ENCODE results near the gene MTRF1.
"Not testable (repeated sequence)": the region's sequence is repeated elsewhere in the genome, so short reads cannot be mapped to it uniquely, and the experiment has no call there.

Gene MTRF1

DNA sequence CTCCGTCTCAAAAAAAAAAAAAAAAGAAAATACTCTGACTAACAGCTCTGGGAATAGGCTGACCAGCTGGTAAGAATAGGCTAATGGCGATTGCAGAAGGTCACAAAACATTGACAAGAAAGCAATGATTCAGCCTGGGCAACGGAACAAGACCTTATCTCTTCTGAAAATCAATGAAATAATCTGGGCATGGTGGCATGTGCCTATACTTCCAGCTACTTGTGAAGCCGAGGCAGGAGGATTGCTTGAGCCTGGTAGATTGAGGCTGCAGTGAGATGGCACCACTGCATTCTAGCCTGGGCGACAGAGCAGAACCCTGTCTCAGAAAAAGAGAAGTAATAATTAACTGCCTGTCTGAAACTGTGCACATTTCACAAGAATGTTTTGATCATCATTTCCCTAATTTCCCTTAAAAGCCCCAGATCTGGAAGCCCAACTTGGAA is 18.8 kb upstream of the MTRF1 start:
- no peak for DNase-seq (ENCODE audit: low spot score)

GRCh38 chr13:41279156-41279555 is 15.8 kb upstream of the MTRF1 start:
- DNase-seq (ENCODE audit: low spot score), result not testable (repeated sequence)

- DNase-seq (ENCODE audit: low spot score), result no peak
Observed at GRCh38 chr13:41276824-41277223, 13.4 kb upstream of the MTRF1 start.

DNA sequence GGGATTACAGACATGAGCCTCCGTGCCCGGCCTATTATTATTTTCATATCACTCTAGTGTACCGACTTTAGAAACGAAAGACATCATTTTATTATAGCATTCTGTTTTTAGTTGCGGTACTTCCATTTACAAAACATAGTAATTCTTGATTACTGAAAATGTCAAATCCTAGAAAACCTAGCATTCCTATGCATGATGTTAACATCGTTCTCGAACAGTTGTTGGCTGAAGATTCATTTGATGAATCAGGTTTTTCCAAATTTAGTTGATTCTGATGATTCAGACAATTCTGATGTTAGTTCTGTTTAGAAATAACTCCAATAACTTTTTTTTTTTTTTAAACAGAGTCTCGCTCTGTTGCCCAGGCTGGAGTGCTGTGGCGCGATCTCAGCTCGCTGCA is 11.5 kb upstream of the MTRF1 start:
- no peak for DNase-seq (ENCODE audit: low spot score)

GRCh38 chr13:41273831-41274441 is 10.6 kb upstream of the MTRF1 start:
- no peak for DNase-seq (ENCODE audit: low spot score)

DNA sequence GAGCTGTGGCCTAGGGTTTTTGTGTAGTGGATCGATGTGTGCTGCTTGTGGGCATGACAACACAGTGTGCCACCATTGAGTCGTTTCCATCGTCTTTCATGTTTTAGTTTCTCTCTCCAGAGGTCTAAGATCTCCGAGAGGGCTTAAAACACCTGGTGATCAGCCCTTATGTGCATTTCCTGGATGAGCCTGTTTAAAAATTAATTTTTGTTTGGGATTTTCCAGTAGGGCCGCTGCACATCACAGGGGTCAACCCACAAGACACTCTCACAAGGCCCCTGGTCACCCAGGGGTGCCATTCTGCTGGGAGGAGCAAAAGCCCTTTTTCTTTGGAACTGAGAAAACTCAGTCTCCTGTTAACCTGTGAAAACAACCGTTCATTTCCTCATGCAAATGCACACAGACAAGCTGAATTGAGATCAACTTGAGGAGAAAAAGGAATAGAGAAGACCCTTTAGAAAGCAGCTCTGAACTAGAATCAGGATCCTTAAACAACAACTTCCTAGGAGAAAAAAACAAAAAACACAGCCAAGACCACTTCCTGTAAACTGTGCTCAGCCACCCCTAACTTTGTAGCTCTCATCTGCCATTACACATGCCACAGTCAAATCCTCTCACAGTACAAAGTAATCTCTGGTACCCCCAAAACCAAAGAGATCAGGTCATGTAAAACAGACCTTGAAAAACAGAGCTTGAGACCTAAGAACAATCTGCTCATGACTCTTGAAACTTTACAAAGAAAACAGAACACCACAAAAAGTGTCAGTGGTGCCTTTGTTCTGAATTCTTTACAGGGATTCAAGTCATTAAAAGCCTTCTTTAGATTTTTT is 8.3 kb upstream of the MTRF1 start:
- no peak for DNase-seq (ENCODE audit: low spot score)

GRCh38 chr13:41268764-41269163 is 5.4 kb upstream of the MTRF1 start:
- no peak for DNase-seq (ENCODE audit: low spot score)

GRCh38 chr13:41267106-41267505 is 3.7 kb upstream of the MTRF1 start:
- DNase-seq (ENCODE audit: low spot score), result no peak

DNA sequence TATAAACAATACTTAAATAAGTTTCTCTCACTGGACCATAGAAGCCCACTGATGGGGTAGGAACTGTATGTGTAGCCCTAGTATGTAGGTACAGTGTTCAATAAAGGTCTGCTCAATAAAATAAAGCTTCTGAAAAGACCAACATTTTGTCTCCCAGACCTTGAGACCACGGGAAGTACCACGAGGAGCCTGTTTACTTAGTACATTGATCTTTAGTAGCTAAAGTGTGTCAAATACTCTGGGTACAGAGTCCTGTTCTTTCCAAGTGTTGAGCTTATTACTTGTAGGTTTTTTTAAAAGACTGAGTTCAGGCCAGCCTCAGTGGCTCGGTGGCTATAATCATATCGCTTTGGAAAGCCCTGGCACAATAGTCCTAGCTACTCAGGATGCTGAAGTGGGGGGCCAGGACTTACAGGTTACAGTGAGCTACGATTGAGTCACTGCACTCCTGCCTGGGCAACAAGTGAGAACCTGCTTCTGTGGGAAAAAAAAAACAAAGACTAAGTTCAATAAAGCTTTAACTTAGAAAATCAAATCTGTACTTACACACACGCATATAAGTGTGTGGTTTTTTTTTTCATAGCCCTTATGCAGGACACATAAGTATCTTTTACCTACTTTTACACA is 3.4 kb downstream of the MTRF1 start:
- no peak for DNase-seq (ENCODE audit: low spot score)

DNA sequence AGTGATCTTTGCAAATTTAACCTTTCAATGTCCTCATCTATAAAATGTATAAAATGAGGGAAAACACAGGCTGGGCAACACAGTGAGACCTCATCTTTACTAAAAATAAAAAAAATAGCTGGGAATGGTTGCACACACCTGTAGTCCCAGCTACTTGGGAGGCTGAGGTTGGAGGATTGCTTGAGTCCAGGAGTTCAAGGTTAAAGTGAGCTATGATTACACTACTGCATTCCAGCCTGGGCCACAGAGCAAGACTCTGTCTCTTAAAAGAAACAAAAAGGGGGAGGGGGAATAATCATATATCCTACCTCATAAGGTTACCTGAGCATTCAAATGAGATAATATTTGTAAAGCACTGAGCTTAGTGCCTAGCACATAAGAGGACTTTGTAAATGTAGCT is 5.8 kb downstream of the MTRF1 start:
- no peak for DNase-seq (ENCODE audit: low spot score)

DNA sequence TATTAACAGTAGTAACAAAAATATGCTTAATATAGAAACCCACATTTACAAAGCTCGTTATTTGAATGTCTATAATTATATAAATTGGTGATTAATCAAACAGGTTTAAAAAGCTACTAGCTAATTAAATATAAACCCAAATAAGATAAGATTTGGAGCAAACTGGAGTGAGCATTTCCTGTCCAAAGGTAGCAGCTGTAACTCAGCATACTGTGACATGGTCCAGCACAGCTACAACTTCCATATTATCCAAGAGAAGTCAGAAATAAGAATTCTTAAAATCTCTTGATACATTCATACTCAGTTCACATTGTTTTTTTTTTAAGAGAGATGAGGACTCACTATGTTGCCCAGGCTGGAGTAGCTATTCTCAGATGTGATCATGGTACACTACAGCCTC is 8.5 kb downstream of the MTRF1 start:
- DNase-seq (ENCODE audit: low spot score), result no peak

- DNase-seq (ENCODE audit: low spot score), result no peak
Observed at GRCh38 chr13:41250993-41251392, 12.4 kb downstream of the MTRF1 start.

DNA sequence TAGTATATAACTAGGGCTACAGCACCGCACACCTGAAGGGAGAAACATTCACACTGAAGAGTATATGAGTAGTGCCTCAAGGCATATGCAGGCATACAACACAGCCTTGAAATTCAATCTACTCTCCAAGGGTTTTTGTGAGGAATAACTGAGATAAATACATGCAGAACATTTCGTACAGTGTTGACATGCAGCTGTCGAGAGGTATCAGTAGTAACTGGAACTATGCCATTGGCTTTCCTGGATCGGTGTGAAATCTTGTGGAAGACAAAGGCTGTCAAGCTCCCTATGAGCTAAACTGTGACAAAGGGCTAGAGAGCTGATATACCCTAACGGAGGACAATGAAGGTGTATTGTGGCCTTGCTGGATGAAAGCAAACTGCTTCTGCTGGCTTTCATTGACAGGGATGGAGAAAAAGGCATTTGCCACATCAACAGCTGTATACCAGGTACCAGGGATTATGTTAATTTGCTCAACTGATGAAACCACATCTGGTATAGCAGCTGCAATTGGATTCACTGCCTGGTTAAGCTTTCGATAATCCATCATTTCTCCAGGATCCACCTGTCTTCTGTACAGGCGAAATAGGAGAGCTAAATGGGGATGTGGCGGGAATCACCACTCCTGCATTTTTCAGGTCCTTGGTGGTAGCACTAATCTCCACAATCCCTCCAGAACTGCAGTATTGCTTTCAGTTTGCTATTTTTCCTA is 16.3 kb downstream of the MTRF1 start:
- DNase-seq (ENCODE audit: low spot score), result no peak

DNA sequence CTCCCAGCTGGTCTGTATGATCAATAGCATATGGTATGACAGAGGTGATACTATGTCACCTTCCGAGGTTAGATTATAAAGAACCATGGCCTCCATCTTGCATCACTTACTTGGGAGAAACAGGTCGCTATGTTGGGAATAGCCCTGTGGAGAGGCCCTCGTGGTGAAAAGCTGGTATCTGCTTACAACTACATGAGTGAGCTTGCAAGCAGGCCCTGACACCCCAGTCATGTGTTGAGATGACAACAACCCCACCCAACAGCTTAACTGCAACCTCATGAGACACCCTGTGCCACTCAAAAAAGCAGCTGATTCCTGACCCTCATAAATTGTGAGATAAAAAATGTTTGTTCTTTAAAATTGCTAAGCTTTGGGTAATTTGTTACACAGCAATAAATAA is 18.8 kb downstream of the MTRF1 start:
- no peak for DNase-seq (ENCODE audit: low spot score)

- DNase-seq (ENCODE audit: low spot score), result no peak
Observed at GRCh38 chr13:41241626-41242025, 21.8 kb downstream of the MTRF1 start.

DNA sequence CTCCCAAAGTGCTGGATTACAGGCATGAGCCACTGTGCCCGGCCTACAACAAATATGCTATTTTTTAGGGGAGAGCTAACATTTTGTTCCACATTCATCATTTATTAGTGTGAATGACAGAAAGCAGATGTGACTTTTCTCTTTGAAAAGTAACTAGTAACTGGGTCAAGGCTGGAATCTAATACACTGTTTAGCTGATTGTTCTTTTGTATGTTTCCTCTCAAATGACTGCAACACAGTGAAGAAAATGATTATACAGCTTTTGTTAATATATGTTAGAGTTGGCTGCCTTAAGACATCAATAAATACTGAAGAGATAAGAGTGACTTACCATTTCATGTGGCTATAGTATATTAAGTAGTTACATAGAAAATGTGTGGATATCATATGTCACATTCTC is 27.0 kb downstream of the MTRF1 start:
- no peak for DNase-seq (ENCODE audit: low spot score)

GRCh38 chr13:41232578-41233480 is 30.5 kb downstream of the MTRF1 start:
- no peak for DNase-seq (ENCODE audit: low spot score)

- no peak for DNase-seq (ENCODE audit: low spot score)
Observed at GRCh38 chr13:41231786-41232185, 31.6 kb downstream of the MTRF1 start.

DNA sequence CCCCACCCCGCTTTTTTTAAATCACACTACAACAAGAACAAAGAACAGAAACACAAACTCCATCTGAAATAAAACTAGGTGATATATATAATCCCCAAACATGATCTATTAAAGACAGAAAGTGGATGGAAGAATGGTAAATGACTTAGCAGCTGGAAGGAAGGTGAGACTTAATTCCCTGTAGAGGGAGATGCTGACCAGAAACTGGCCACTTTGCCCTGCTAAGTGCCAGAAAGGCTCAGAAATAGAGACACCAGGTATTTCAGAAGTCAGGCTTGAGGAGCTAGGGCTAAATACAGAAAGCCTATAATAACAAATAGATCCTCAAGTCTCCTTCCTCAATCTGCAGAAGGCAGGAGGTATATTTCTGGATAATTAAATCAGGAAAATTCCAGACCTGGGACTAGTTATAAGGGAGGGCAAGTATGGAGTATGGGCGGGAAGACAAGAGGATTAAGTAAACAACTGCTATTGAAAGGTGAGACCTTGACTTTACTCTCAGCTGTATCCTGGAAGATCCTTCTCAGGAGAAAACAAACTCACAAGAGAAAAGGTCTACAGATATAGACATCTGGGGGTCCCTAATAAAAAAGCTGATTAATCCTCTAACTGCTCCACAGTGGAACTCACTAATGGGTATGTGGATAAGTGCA is 32.2 kb downstream of the MTRF1 start:
- DNase-seq (ENCODE audit: low spot score), result no peak

DNA sequence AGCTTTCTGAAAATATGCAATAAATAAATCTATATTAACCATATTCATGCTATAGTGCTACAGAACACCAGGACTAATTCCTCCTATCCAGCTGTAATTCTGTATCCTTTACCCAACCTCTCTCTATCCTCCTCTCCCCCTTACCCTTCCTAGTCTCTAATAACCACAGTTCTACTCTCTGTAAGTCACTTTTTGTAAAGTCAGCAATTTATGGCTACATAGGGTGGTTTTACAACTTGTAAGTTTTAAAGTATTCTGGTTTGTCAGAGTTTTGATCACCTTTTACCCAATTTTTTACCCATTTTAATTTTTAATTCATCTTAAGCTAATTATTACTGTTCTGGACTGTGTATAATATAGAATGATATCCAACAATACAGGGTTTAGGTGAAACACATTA is 34.0 kb downstream of the MTRF1 start:
- no peak for DNase-seq (ENCODE audit: low spot score)

Measured in CD4-positive, alpha-beta T cell treated with Interleukin-15 for 4 hours (primary cell).